Kidney (tissue), 14 donors: ENCODE data around the gene LMAN1L. TPM values are rescaled to one million over a fixed set of nuclear protein-coding genes. Genes with fewer than 3 reads are reported as not detected.

ENCODE experiments used
- DNase-seq, 5 donors: peaks; one replicate each; pipeline ENCODE4 v3.0.0-alpha.2; 2013 to 2020
- FAIRE-seq: peaks from 2 replicates; lab custom pipeline; 2012; peaks lifted over from hg19 to GRCh38; lab: Jason Lieb, UNC
- H3K27ac ChIP-seq, 2 donors: one replicate each; pipeline ENCODE4 v1.7.0; 2013; ENCODE audit warnings: low read depth in 2 of 2, low read length in 2 of 2, inconsistent platforms in 1 of 2
- H3K27me3 ChIP-seq: one replicate; pipeline ENCODE4 v1.7.1; 2013; ENCODE audit warnings: low read length, inconsistent platforms; ENCODE audit not compliant: control insufficient read depth, insufficient read depth
- H3K36me3 ChIP-seq, 3 donors: one replicate each; pipeline versions ENCODE4 v1.7.0 to v1.7.1; 2013; ENCODE audit warnings: low read length in 3 of 3, control low read depth in 1 of 3, inconsistent platforms in 1 of 3; ENCODE audit not compliant: insufficient read depth in 3 of 3, control insufficient read depth in 2 of 3
- H3K4me1 ChIP-seq, 3 donors: one replicate each; pipeline versions ENCODE4 v1.7.0 to v1.7.1; 2013; ENCODE audit warnings: low read length in 3 of 3, inconsistent platforms in 1 of 3, low read depth in 1 of 3; ENCODE audit not compliant: control insufficient read depth in 2 of 3, insufficient read depth in 2 of 3
- H3K4me3 ChIP-seq, 3 donors: one replicate each; pipeline versions ENCODE4 v1.7.0 to v1.8.1; 2013; ENCODE audit warnings: low read length in 3 of 3, control low read depth in 1 of 3, inconsistent platforms in 1 of 3
- H3K9ac ChIP-seq, 3 donors: one replicate each; pipeline versions ENCODE4 v1.7.0 to v1.7.1; 2013; ENCODE audit warnings: low read length in 3 of 3, control low read depth in 1 of 3, inconsistent platforms in 1 of 3
- H3K9me3 ChIP-seq, 3 donors: one replicate each; pipeline versions ENCODE4 v1.7.0 to v1.7.1; 2013; ENCODE audit warnings: low read length in 3 of 3, control low read depth in 1 of 3, inconsistent platforms in 1 of 3; ENCODE audit not compliant: control insufficient read depth in 2 of 3, insufficient read depth in 1 of 3
- CTCF ChIP-seq: IDR thresholded peaks from 3 replicates; pipeline ENCODE4 v1.5.1; 2012; ENCODE audit warnings: mild to moderate bottlenecking, moderate library complexity, borderline replicate concordance; ENCODE audit not compliant: insufficient read depth; ENCODE audit errors: extremely low read depth
- intact Hi-C: fragments of 100-400 bp; cut with DNase I; formaldehyde crosslinking; loops from one replicate; pipeline ENCODE4 v1.11.1; 2022
- polyA plus RNA-seq: library from polyadenylated mRNA; stranded (reverse); fragments of 350-450 nt; fragmentation: Illumina TruSeq; extraction: RNeasy Lipid Tissue Mini Kit (QIAGEN cat#74804); gene quantifications from one replicate; pipeline ENCODE4 v1.2.3, GENCODE V29; 2014; ENCODE audit warnings: low read depth, low replicate concordance; ENCODE audit not compliant: insufficient read depth
- total RNA-seq: library from RNA; stranded (reverse); fragmentation: NEBNext Ultra II Directional; extraction: Animal tissue kit (Norgen Biotek cat#: 25700); gene quantifications from one replicate; pipeline ENCODE4 v1.2.1, GENCODE V29; 2021
- donor health status: control.
- donor health status: control.
- donor health status: control.
- donor health status: control.
- donor health status: control.
- donor health status: DM: yes; HTN: yes; CAD: no.
- donor health status: Normal renal cell carcinoma (clear cell type).

LMAN1L gene
- total and polyA plus RNA-seq, 2 donors from 2014 or later: not detected

- no peak for TF ChIP-seq CTCF
- no peak for DNase-seq
- Histone ChIP-seq H3K27me3 (no peaks in the 10 kb centered on the region), H3K4me3 (no peak overlapping the region), H3K4me1 (peaks cover 8 to 47% (median 41%) of the 10 kb centered on the region in 3 donors), H3K9ac (peak overlapping the region in 1 of 3 donors; percentile 13), H3K27ac (peak overlapping the region; percentile 68 to 80), H3K9me3 (no peaks in the 10 kb centered on the region), H3K36me3 (no peaks in the 10 kb centered on the region)
- intact Hi-C loops: no loop called here
- no peak for FAIRE-seq
Measured at GRCh38 chr15:74867466-74868038, 54.9 kb downstream of the LMAN1L start.

GRCh38 chr15:74868059-74868458 is 55.4 kb downstream of the LMAN1L start:
- TF ChIP-seq CTCF: no peak
- peak overlapping the region in 1 of 3 donors; percentile 13 for H3K9ac ChIP-seq
- intact Hi-C loops: no loop called here
- peak overlapping the region in 1 of 3 donors; percentile 9 for H3K4me3 ChIP-seq
- H3K27ac ChIP-seq: peak overlapping the region; percentile 68 to 80
- no peak for DNase-seq
- FAIRE-seq: no peak
- H3K9me3 ChIP-seq: no peaks in the 10 kb centered on the region
- H3K4me1 ChIP-seq: peaks cover 8 to 48% (median 41%) of the 10 kb centered on the region in 3 donors
- no peaks in the 10 kb centered on the region for H3K27me3 ChIP-seq
- H3K36me3 ChIP-seq: no peaks in the 10 kb centered on the region

GRCh38 chr15:74869372-74869725 is 56.7 kb downstream of the LMAN1L start:
- peak overlapping the region in 2 of 3 donors; percentile 19 to 56 for H3K4me3 ChIP-seq
- DNase-seq: no peak

More at GRCh38 chr15:74869372-74869725, 56.7 kb downstream of the LMAN1L start:
- no peaks in the 10 kb centered on the region for H3K36me3 ChIP-seq
- H3K9ac ChIP-seq: no peak overlapping the region
- peaks cover 8 to 50% (median 45%) of the 10 kb centered on the region in 3 donors for H3K4me1 ChIP-seq
- peak overlapping the region; percentile 81 to 82 for H3K27ac ChIP-seq
- no peak for FAIRE-seq
- no peak for TF ChIP-seq CTCF
- H3K9me3 ChIP-seq: no peaks in the 10 kb centered on the region
- no peaks in the 10 kb centered on the region for H3K27me3 ChIP-seq
- intact Hi-C loops: no loop called here
